ENCODE results near the gene HPX.

DNA sequence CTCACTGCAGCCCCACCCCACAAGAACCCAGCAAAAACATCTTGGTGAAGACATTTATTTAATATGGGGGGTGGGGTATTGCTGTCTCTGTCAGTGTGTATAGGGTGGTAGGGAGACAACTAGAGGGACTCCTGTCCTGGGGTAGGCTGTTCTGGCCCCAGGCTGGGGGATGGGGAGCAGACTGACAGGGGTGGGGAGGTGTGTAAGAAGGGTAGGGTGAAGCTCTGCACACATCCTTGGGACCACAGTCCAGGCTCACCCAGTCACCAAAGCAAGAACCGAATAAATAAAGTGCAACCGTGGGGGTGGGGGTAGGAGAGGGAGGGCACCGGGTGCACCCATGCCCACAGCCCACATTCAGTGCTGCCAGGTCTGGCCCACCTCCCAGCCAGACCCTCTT lies 7.8 kb upstream of the HPX start:
- TF ChIP-seq CTCF (CRISPR knock-in tag; IDR thresholded peaks at IDR 0.05) (no peak), NFIB (CRISPR knock-in tag; IDR thresholded peaks at IDR 0.05; ENCODE audit: borderline replicate concordance) (no peak), SRSF1 (optimal IDR thresholded peaks at IDR 0.05; ENCODE audit: low read depth, low read length) (no peak), ADNP (CRISPR knock-in tag; IDR thresholded peaks at IDR 0.05) (no peak), MAX (IDR thresholded peaks at IDR 0.05) (no peak), KLF15 (CRISPR knock-in tag; IDR thresholded peaks at IDR 0.05; ENCODE audit: borderline replicate concordance) (no peak), ZBTB1 (CRISPR knock-in tag; IDR thresholded peaks at IDR 0.05; ENCODE audit: borderline replicate concordance) (no peak), NCOA5 (CRISPR knock-in tag; IDR thresholded peaks at IDR 0.05) (no peak), MEIS1 (CRISPR knock-in tag; IDR thresholded peaks at IDR 0.05; ENCODE audit: borderline replicate concordance) (no peak), MYC (CRISPR knock-in tag; IDR thresholded peaks at IDR 0.05; ENCODE audit: borderline replicate concordance) (no peak)
- TF ChIP-seq, protein P1, sequence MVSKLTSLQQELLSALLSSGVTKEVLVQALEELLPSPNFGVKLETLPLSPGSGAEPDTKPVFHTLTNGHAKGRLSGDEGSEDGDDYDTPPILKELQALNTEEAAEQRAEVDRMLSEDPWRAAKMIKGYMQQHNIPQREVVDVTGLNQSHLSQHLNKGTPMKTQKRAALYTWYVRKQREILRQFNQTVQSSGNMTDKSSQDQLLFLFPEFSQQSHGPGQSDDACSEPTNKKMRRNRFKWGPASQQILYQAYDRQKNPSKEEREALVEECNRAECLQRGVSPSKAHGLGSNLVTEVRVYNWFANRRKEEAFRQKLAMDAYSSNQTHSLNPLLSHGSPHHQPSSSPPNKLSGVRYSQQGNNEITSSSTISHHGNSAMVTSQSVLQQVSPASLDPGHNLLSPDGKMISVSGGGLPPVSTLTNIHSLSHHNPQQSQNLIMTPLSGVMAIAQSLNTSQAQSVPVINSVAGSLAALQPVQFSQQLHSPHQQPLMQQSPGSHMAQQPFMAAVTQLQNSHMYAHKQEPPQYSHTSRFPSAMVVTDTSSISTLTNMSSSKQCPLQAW (CRISPR knock-in tag; IDR thresholded peaks at IDR 0.05), result no peak

Data from HepG2 (cell line).